ENCODE results near the gene MAB21L2. TPM values are rescaled to one million over a fixed set of nuclear protein-coding genes. Genes with fewer than 3 reads are reported as not detected.

The MAB21L2 gene
- total and polyA plus RNA-seq, 11 donors, result 0.06 to 0.45 (median 0.21) TPM; not detected in 5

GRCh38 chr4:150625033-150625432, 43.1 kb downstream of the MAB21L2 start:
- WGBS, 4 donors, result 84 to 95% (median 88%) methylated on average over 2 of the region's 2 CpGs
- intact Hi-C loops (cut with DNase I), result no loop called here
- no peak for TF ChIP-seq POLR2A (IDR thresholded peaks at IDR 0.05)
- no peak for TF ChIP-seq CTCF (IDR thresholded peaks at IDR 0.05)
- no peaks in the 10 kb centered on the region for H3K27me3 ChIP-seq
- H3K27ac ChIP-seq, result no peak overlapping the region
- DNase-seq, result no peak
- H3K4me3 ChIP-seq, result no peak overlapping the region
- H3K4me1 ChIP-seq, result no peaks in the 10 kb centered on the region
- H3K9me3 ChIP-seq, result no peaks in the 10 kb centered on the region
- no peak for ATAC-seq
- H3K36me3 ChIP-seq, result no peaks in the 10 kb centered on the region

- TF ChIP-seq CTCF (IDR thresholded peaks at IDR 0.05) (no peak), POLR2A (IDR thresholded peaks at IDR 0.05) (no peak)
- Histone ChIP-seq H3K9me3 (peaks cover 0 to 7% (median 2%) of the 10 kb centered on the region in 12 donors), H3K4me1 (no peaks in the 10 kb centered on the region), H3K36me3 (no peaks in the 10 kb centered on the region), H3K27me3 (no peaks in the 10 kb centered on the region), H3K27ac (no peak overlapping the region), H3K4me3 (no peak overlapping the region)
- no peak for ATAC-seq
- intact Hi-C loops (cut with DNase I), result no loop called here
- WGBS, 4 donors, result 88 to 97% (median 93%) methylated on average over 2 of the region's 2 CpGs
- no peak for DNase-seq
Measured at GRCh38 chr4:150628073-150628472, 46.1 kb downstream of the MAB21L2 start.

- H3K36me3 ChIP-seq, result no peaks in the 10 kb centered on the region
- ATAC-seq (no peak), DNase-seq (no peak)
- intact Hi-C loops (cut with DNase I), result no loop called here
- no peaks in the 10 kb centered on the region for H3K4me1 ChIP-seq
- H3K4me3 ChIP-seq, result no peak overlapping the region
- H3K9me3 ChIP-seq, result peaks cover 0 to 15% (median 2%) of the 10 kb centered on the region in 12 donors
- H3K27ac ChIP-seq, result no peak overlapping the region
- TF ChIP-seq CTCF (IDR thresholded peaks at IDR 0.05) (no peak), POLR2A (IDR thresholded peaks at IDR 0.05) (no peak)
- H3K27me3 ChIP-seq, result no peaks in the 10 kb centered on the region
Measured at GRCh38 chr4:150632639-150633038, 50.7 kb downstream of the MAB21L2 start.
